IPS DF 6.9 (cell line): ENCODE results near the gene LDB2.
"Not testable (repeated sequence)": the region's sequence is repeated elsewhere in the genome, so short reads cannot be mapped to it uniquely, and the experiment has no call there.

ENCODE experiments used
- DNase-seq: peaks from one replicate; pipeline ENCODE4 v3.0.0-alpha.2; 2013; ENCODE audit warnings: low read depth, low spot score
- H3K27ac ChIP-seq: one replicate; pipeline ENCODE4 v1.5.1; 2013; ENCODE audit warnings: low read length, control low read depth
- H3K27me3 ChIP-seq: 2 replicates; pipeline ENCODE4 v1.6.1; 2013; ENCODE audit warnings: mild to moderate bottlenecking, low read length; ENCODE audit not compliant: control insufficient read depth, insufficient read depth
- H3K36me3 ChIP-seq: 2 replicates; pipeline ENCODE4 v1.6.1; 2013; ENCODE audit warnings: low read length; ENCODE audit not compliant: control insufficient read depth, insufficient read depth
- H3K4me1 ChIP-seq: 2 replicates; pipeline ENCODE4 v1.6.1; 2013; ENCODE audit warnings: low read length; ENCODE audit not compliant: control insufficient read depth, insufficient read depth
- H3K4me3 ChIP-seq: 2 replicates; pipeline ENCODE4 v1.5.1; 2013; ENCODE audit warnings: mild to moderate bottlenecking, low read length
- H3K9me3 ChIP-seq: 2 replicates; pipeline ENCODE4 v1.6.1; 2013; ENCODE audit warnings: low read length, inconsistent platforms; ENCODE audit not compliant: control insufficient read depth, insufficient read depth
- WGBS: extraction: QIAGEN DNeasy Blood & Tissue Kit; methylation state at CpG from one replicate; pipeline ENCODE4 v1.1.7; 2013; ENCODE audit warnings: mixed read lengths, missing lambda C conversion rate; ENCODE audit not compliant: insufficient read length, insufficient coverage; 5-methylcytosine and 5-hydroxymethylcytosine counted together

The LDB2 gene

GRCh38 chr4:16523526-16523925 lies 374.9 kb downstream of the LDB2 start:
- H3K4me3 ChIP-seq, H3K27ac ChIP-seq, H3K36me3 ChIP-seq, H3K27me3 ChIP-seq, H3K4me1 ChIP-seq, H3K9me3 ChIP-seq, DNase-seq: not testable (repeated sequence)
- no CpG with 5 or more reads among the region's 6 CpGs for WGBS

DNA sequence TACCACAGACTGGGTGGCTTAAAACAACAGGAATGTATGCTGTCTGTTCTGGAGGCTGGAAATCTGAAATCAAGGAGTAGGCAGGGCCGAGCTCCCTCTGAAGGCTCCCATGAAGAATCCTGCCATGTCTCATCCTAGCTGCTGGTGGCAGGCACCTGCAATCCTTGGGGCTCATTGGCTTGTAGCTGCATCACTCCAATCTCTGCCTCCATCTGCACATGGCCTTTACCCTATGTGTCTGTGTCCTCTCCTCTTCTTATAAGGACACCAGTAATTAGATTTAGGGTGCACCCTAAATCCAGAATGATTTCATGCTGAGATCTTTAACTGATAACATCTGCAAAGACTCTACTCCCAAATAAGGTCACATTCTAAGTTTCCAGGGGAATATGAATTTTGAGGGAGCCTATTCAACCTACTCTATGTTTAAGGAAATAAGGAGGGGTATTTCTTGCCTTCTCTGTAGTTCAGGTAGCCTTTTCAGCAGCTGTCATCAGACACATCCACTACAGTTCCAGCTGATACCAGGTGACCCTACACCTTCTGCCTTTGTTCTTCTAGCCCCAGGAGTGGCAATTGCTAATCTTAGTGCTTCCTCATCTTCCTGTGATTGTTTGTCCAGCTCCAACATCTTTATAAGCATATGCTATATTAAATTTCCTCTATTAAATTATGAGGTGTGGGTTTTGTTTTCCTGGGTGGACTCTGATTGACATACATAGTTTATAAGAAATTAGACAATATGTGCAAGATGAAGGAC lies 377.1 kb downstream of the LDB2 start:
- H3K27ac ChIP-seq = no peak overlapping the region
- DNase-seq = no peak
- H3K36me3 ChIP-seq = no peaks in the 10 kb centered on the region
- no peak overlapping the region for H3K4me3 ChIP-seq
- H3K9me3 ChIP-seq = no peaks in the 10 kb centered on the region
- no peaks in the 10 kb centered on the region for H3K27me3 ChIP-seq
- no CpG with 5 or more reads among the region's 1 CpG for WGBS
- H3K4me1 ChIP-seq = no peaks in the 10 kb centered on the region

DNA sequence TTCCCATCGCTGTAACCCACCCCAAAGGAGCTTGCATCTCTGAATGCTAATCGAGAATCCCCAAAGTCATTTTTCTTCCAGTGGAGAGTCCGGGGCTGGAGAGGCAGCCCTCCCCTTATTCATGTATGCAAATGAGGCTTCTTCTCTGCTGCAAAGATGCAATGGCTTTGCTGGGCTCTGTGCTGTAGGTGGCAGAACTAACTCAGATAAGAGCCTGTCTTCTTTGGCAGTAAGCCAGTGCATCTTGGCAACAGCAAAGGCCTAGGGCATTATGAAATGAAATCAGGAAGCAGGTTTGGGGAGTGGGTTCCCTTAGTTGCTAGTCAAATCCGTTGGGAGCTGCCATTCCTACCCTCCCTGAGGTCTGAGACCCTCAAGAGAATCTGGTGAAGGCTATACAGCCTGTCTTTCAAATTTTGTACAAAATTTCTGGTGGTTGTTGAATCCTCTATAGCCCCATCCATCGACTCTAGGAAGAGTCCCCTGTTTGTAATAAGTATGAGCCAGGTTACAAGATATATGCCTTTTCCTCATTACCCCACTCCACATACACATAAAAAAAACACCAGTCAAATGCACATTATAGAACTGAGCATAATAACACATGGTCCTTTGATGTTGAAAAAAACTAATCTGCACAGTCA lies 381.5 kb downstream of the LDB2 start:
- H3K4me1 ChIP-seq = no peaks in the 10 kb centered on the region

DNA sequence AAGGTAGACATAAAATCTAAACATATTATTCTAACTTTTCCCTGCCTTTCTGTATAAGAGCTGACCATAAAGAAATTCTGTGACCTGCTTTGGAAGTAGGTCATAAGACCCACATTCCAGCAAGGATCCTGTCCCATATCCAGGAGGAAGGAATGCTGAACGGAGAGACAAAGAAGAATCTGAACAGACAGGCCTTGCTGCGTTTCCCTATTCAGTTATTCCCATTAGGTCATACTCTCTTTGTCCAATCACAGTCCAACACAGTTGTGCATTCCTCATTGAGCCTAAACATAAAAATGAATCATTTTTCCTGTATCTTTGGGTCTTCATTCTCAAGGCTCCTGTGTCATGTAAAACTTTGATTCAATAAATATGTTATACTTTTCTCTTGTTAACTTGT lies 384.6 kb downstream of the LDB2 start:
- Histone ChIP-seq H3K4me3 (no peak overlapping the region), H3K27me3 (no peaks in the 10 kb centered on the region), H3K36me3 (no peaks in the 10 kb centered on the region), H3K4me1 (no peaks in the 10 kb centered on the region), H3K27ac (no peak overlapping the region), H3K9me3 (no peaks in the 10 kb centered on the region)
- no CpG with 5 or more reads among the region's 2 CpGs for WGBS
- DNase-seq = no peak

More for the DNA sequence above, 381.5 kb downstream of the LDB2 start:
- Histone ChIP-seq H3K9me3 (no peaks in the 10 kb centered on the region), H3K27ac (no peak overlapping the region), H3K4me3 (no peak overlapping the region), H3K27me3 (no peaks in the 10 kb centered on the region), H3K36me3 (no peaks in the 10 kb centered on the region)
- no CpG with 5 or more reads among the region's 5 CpGs for WGBS
- DNase-seq = no peak

DNA sequence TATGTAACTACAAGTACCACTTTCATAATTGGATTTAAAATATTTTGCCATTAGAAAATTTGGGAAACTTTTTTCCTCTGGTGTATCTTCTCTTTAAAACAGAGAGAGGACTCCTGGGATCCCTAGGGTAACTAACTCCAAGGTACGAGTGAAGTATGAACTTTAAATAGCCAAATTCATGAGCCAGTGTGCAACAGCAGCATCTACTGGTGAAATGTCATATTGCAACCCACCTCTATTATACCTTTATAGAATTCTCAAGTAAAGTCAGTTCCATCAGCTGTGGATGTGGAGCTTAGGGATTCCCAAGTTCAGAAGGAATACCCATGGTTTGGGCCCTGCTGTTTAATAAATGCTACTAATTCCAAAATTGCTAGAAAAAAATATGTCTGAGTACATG lies 389.5 kb downstream of the LDB2 start:
- H3K36me3 ChIP-seq = no peaks in the 10 kb centered on the region; the same call in 1 of the 2 replicates

GRCh38 chr4:16505726-16506125 lies 392.7 kb downstream of the LDB2 start:
- H3K4me1 ChIP-seq = no peaks in the 10 kb centered on the region
- H3K36me3 ChIP-seq = no peaks in the 10 kb centered on the region; the same call in 1 of the 2 replicates
- H3K9me3 ChIP-seq = no peaks in the 10 kb centered on the region
- no peak overlapping the region for H3K27ac ChIP-seq
- peak; percentile 33 for DNase-seq
- no CpG with 5 or more reads among the region's 7 CpGs for WGBS
- H3K4me3 ChIP-seq = no peak overlapping the region
- no peaks in the 10 kb centered on the region for H3K27me3 ChIP-seq

More for the DNA sequence above, 389.5 kb downstream of the LDB2 start:
- no peaks in the 10 kb centered on the region for H3K27me3 ChIP-seq
- no peak overlapping the region for H3K4me3 ChIP-seq
- H3K27ac ChIP-seq = no peak overlapping the region
- H3K4me1 ChIP-seq = no peaks in the 10 kb centered on the region
- WGBS = no CpG with 5 or more reads among the region's 1 CpG
- peak; percentile 7 for DNase-seq
- no peaks in the 10 kb centered on the region for H3K9me3 ChIP-seq

- no peaks in the 10 kb centered on the region for H3K9me3 ChIP-seq
- no peaks in the 10 kb centered on the region for H3K27me3 ChIP-seq
- no peaks in the 10 kb centered on the region for H3K4me1 ChIP-seq
- WGBS = no CpG with 5 or more reads among the region's 2 CpGs
- no peak overlapping the region for H3K4me3 ChIP-seq
- no peak for DNase-seq
- H3K27ac ChIP-seq = no peak overlapping the region
- H3K36me3 ChIP-seq = no peaks in the 10 kb centered on the region; the same call in 1 of the 2 replicates
Observed at GRCh38 chr4:16505267-16505666, 393.2 kb downstream of the LDB2 start.

GRCh38 chr4:16503421-16504100 lies 394.9 kb downstream of the LDB2 start:
- no CpG with 5 or more reads among the region's 4 CpGs for WGBS
- H3K27ac ChIP-seq = no peak overlapping the region
- no peak overlapping the region for H3K4me3 ChIP-seq

DNA sequence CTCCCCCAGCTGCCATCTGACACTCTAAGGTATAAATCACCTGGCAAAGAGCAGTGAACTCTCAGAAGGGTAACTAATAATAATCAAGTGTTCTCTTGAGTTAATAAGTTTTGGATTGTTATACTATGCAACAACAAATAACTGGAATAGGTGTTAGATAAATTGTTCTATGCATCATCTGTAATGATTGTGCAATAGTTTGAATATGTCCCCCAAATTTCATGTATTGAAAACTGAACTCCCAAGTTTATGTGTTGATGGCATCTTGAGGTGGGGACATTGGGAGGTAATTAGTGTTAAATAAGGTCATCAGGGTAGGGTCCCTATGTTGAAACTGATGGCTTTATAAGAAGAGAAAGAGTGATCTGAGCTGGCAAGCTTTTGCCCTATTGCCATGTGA lies 399.5 kb downstream of the LDB2 start:
- no peaks in the 10 kb centered on the region for H3K4me1 ChIP-seq
- DNase-seq = no peak
- no peaks in the 10 kb centered on the region for H3K9me3 ChIP-seq
- H3K4me3 ChIP-seq = no peak overlapping the region
- H3K27me3 ChIP-seq = no peaks in the 10 kb centered on the region
- H3K36me3 ChIP-seq = no peaks in the 10 kb centered on the region
- no peak overlapping the region for H3K27ac ChIP-seq

More at GRCh38 chr4:16503421-16504100, 394.9 kb downstream of the LDB2 start:
- H3K36me3 ChIP-seq = no peaks in the 10 kb centered on the region; the same call in 1 of the 2 replicates
- H3K27me3 ChIP-seq = no peaks in the 10 kb centered on the region
- DNase-seq = no peak
- H3K4me1 ChIP-seq = no peaks in the 10 kb centered on the region
- H3K9me3 ChIP-seq = no peaks in the 10 kb centered on the region

- H3K4me1 ChIP-seq = no peaks in the 10 kb centered on the region
- WGBS = no CpG with 5 or more reads among the region's 3 CpGs
- H3K36me3 ChIP-seq = no peaks in the 10 kb centered on the region
- H3K27me3 ChIP-seq = no peaks in the 10 kb centered on the region
- no peak for DNase-seq
- H3K27ac ChIP-seq = no peak overlapping the region
- no peak overlapping the region for H3K4me3 ChIP-seq
- no peaks in the 10 kb centered on the region for H3K9me3 ChIP-seq
Observed at GRCh38 chr4:16496501-16496900, 401.9 kb downstream of the LDB2 start.
